SH-SY5Y (cell line): ENCODE data around the gene CREB3L2.

Experiments
- GATA2 ChIP-seq: IDR thresholded peaks from 2 replicates; pipeline ENCODE4 v1.6.1; 2011; ENCODE audit warnings: mild to moderate bottlenecking, low read depth, low read length
- GATA3 ChIP-seq: IDR thresholded peaks from 2 replicates; pipeline ENCODE4 v1.6.1; 2011; ENCODE audit warnings: low read depth, mild to moderate bottlenecking, low read length, moderate library complexity

Gene CREB3L2

DNA sequence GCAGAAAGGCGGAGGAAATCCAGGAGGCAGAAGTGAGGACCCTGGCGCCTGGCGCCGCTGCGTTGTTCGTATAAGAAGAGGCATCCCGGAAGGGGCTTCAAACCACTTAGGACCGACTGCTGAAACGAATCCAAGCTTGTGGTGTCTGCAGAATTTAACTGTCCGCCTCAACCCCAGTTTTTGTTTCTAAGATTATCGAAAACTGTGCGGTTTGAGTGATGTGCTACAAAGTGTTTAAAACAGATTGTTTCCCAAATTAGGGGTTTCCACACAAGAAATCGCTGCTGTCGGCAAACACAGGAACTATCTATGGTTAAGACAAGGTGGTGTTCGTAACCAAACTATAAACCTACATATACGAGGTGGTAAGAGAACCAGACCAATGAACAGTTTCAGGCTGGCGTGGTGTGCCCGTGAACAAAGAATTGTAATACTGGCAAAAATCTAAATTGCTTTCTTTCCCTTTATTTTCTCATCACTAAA lies 154.3 kb downstream of the CREB3L2 start:
- TF ChIP-seq GATA3 (no peak), GATA2 (no peak)

GRCh38 chr7:137846827-137847567 lies 154.9 kb downstream of the CREB3L2 start, which contains the start of gene DGKI:
DGKI (minus strand) TSS chr7:137846974.
- TF ChIP-seq GATA3 = no peak
- no peak for TF ChIP-seq GATA2

GRCh38 chr7:137846549-137846826 lies 155.4 kb downstream of the CREB3L2 start:
- no peak for TF ChIP-seq GATA3
- no peak for TF ChIP-seq GATA2

- TF ChIP-seq GATA3 (no peak), GATA2 (no peak)
Observed at GRCh38 chr7:137844677-137845425, 157.0 kb downstream of the CREB3L2 start.

DNA sequence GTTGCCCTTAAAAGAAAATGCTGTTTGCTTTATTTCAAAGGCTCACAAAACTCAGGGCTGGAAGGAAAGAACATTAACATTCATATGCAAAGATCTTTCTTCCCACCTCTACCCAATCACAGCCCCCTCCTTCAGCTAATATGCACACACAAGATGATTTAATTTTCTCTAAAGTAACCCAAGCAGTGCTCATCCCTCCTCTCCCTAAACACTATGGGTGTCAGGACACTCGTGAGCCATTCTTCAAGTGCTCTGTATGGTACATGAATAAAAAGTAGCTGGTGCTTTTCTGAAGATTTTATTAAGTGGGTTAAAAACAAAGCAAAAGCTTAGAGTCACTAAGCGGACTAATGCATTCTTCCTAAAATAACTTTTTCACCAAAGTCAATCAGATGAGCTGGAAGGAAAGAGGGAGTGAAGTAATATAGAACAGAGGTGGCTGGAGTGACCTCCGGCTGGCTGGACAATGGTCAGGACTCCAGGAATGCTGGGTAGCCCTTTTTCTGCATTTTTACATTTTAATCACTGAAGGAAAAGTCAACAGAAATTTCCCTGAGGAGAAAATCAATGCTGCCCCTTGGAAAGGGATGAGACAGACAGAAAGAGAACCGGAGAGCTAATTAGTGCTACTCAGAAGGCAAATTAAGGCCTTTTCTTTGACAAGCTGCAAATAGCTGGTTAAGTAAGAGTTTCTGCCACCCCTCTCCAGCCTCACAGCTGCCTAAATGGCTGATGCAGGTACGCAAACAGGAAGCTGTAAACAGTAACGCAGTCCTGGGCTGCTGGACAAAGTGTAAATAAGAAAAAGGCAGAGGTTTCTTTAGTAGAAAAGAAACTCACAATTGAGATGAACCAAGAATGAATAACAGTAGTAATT lies 161.7 kb downstream of the CREB3L2 start:
- TF ChIP-seq GATA2 = no peak
- no peak for TF ChIP-seq GATA3

GRCh38 chr7:137838706-137839315 lies 163.1 kb downstream of the CREB3L2 start:
- TF ChIP-seq GATA3 (no peak), GATA2 (no peak)

DNA sequence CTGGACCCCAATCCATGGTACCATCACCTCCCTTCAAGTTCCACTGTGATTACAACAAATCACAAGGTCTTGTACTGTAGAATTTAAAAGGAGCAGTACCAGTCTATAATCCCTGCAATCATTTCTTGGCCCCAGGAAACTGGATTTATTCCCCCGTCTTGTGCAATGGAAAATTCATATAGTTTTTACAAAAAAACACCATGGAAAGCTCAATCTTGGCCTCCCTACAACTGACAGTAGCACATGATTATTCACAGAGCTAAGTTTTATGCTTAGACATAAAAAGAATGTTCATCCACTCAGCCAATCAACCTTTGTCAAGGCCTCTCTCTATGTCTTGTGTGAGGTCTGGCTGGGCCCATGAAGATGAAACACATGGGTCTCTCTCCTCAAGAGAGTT lies 165.3 kb downstream of the CREB3L2 start:
- no peak for TF ChIP-seq GATA2
- TF ChIP-seq GATA3 = no peak

DNA sequence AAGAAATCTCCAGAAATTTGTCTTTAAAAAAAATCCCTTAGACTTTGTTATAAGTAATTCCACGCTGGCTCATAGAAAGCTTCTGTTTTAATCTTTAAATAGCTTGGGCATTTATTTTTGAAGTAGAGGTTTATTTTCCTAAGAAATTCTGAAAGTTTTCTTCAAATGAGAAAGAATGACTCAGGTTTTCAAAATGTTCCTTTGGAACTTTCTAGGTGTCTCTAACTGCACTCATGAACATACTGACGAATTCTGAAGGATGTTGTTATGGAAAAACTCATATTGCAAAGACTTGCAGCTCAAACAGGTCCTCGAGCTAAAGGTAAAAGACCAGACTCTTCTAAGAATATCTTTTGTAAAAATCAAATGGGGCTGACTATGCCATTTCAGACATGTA lies 165.8 kb downstream of the CREB3L2 start:
- no peak for TF ChIP-seq GATA2
- no peak for TF ChIP-seq GATA3

- TF ChIP-seq GATA2 (no peak), GATA3 (no peak)
Observed at GRCh38 chr7:137835486-137836112, 166.3 kb downstream of the CREB3L2 start.

- TF ChIP-seq GATA2 = no peak
- TF ChIP-seq GATA3 = no peak
Observed at GRCh38 chr7:137834552-137834951, 167.3 kb downstream of the CREB3L2 start.

DNA sequence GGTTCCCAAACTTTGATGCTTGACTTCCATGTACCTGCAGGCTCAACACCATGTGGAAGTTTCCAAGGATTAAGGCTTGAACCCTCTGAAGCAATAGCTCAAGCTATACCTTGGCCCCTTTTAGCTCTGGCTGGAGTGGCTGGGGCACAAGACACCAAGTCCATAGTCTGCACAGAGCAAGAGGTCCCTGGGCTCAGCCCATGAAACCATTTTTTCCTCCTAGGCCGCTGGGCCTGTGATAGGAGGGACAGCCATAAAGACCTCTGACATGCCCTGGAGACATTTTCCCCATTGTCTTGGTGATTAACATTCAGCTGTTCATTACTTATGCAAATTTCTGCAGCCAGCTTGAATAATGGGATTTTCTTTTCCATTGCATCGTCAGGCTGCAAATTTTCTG lies 169.5 kb downstream of the CREB3L2 start:
- TF ChIP-seq GATA2 (no peak), GATA3 (no peak)

GRCh38 chr7:137829337-137829992 lies 172.4 kb downstream of the CREB3L2 start:
- TF ChIP-seq GATA3 (no peak), GATA2 (no peak)

GRCh38 chr7:137828456-137828855 lies 173.4 kb downstream of the CREB3L2 start:
- TF ChIP-seq GATA3 (no peak), GATA2 (no peak)
